Naive thymus-derived CD8-positive, alpha-beta T cell (primary cell): ENCODE data around the gene JUNB. TPM values are rescaled to one million over a fixed set of nuclear protein-coding genes. Genes with fewer than 3 reads are reported as not detected.
"Not testable (repeated sequence)": the region's sequence is repeated elsewhere in the genome, so short reads cannot be mapped to it uniquely, and the experiment has no call there.

Experiments used
- ATAC-seq, 2 donors: fragments of 150-1000 bp; cut with Tn5 transposase in 1 of 2; sonication (Bioruptor Pico), chemical (Tn5 transposase) in 1 of 2; 1 replicate in 1 of 2; 2 replicates in 1 of 2; pipeline ENCODE4 v1.10.0; 2021; ENCODE audit warnings: mild to moderate bottlenecking in 2 of 2, moderate library complexity in 2 of 2
- POLR2A ChIA-PET: fragments of 350-600 bp; sonication (Branson Sonifier 250); formaldehyde crosslinking; loops from one replicate; lab custom pipeline; 2021; ENCODE audit warnings: antibody characterized with exemption; lab: Charles Lee
- DNase-seq, 10 donors: peaks; one replicate each; pipeline versions ENCODE4 v3.0.0 to v3.0.0-alpha.2; 2020 to 2022
- H3K27ac Mint-ChIP-seq, 10 donors: one replicate each; pipeline ENCODE4 v1.8.0; 2020 to 2022; ENCODE audit warnings: mild to moderate bottlenecking in 10 of 10, mixed read lengths in 10 of 10, moderate library complexity in 4 of 10, inconsistent platforms in 1 of 10
- H3K27me3 Mint-ChIP-seq, 5 donors: one replicate each; pipeline ENCODE4 v1.8.0; 2021 to 2022; ENCODE audit warnings: mixed read lengths in 5 of 5
- H3K36me3 Mint-ChIP-seq, 3 donors: one replicate each; pipeline ENCODE4 v1.8.0; 2020 to 2022; ENCODE audit warnings: mixed read lengths in 3 of 3, mild to moderate bottlenecking in 2 of 3, inconsistent platforms in 1 of 3
- H3K4me1 Mint-ChIP-seq, 4 donors: one replicate each; pipeline ENCODE4 v1.8.0; 2021 to 2022; ENCODE audit warnings: mixed read lengths in 4 of 4
- H3K4me3 Mint-ChIP-seq, 10 donors: one replicate each; pipeline ENCODE4 v1.8.0; 2020 to 2022; ENCODE audit warnings: mild to moderate bottlenecking in 10 of 10, mixed read lengths in 10 of 10, moderate library complexity in 6 of 10, inconsistent platforms in 1 of 10
- H3K9me3 Mint-ChIP-seq, 9 donors: one replicate each; pipeline ENCODE4 v1.8.0; 2020 to 2022; ENCODE audit warnings: mixed read lengths in 9 of 9, mild to moderate bottlenecking in 3 of 9, inconsistent platforms in 1 of 9, moderate library complexity in 1 of 9
- polyA plus RNA-seq, 3 donors: library from polyadenylated mRNA; unstranded; fragments of 300-500 nt; fragmentation: Illumina TruSeq; gene quantifications; one replicate each; pipeline ENCODE4 v1.2.3, GENCODE V29; 2021
- total RNA-seq, 8 experiments: library from RNA in 2 of 8; stranded (reverse) in 2 of 8; gene quantifications; one replicate each; pipeline ENCODE4 v1.2.3 and lab custom pipeline; 2021 to 2026

JUNB gene
- total and polyA plus RNA-seq, 5 experiments from 2014 or later, result 99.1 to 1,468 (median 845) TPM

DNA sequence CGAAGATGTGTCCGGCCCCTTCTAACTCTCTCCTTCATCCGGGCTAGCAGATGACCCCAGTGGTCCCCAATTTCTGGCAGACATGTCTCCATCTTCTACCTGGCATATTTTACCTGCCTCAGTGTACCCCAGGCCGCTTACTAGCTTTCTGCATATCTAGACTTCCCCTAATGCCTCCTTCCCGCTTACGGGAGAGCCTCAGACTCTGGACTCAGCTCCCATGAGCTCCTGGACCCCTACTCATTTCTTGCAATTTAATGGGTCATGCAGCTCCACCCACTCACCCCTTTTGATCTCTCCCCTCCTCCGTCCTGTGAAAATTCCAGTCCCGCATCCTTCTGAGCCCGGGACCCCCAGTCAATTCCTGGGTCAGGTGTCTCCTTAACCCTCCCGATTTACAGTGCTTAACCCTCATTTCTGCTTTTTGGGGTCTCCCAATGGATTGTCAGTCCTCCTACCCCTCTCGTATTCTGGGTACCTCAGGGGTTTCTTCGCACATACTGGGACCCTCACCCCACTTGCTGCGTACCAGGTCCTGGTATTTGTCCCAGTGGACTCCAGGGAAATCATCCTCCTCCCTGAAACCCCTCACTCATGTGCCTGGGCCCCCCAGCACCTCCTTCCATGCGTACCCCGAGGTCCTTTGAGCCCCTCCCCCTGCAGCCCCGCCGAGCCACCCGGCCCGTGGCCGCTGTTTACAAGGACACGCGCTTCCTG lies 500 bp upstream of the JUNB start:
- peak overlapping the region; percentile 97 to 100 (median 100) for H3K27ac Mint-ChIP-seq
- peak overlapping the region; percentile 91 to 99 (median 96) for H3K4me3 Mint-ChIP-seq
- POLR2A ChIA-PET, result interaction anchor here (0.6 to 14.5 kb wide), 22 partner anchors 11 to 538 kb away, joined by 3 to 1021 read pairs (median 5); partner anchors contain the start of genes CALR, DHPS, FBXW9 and GCDH
- no peak for DNase-seq
- peaks cover 1 to 7% (median 5%) of the 10 kb centered on the region in 3 donors for H3K36me3 Mint-ChIP-seq
- H3K27me3 Mint-ChIP-seq, result peaks cover 0 to 4% (median 0%) of the 10 kb centered on the region in 5 donors
- peaks cover 24 to 56% (median 42%) of the 10 kb centered on the region in 4 donors for H3K4me1 Mint-ChIP-seq
- peaks cover 0 to 4% (median 0%) of the 10 kb centered on the region in 9 donors for H3K9me3 Mint-ChIP-seq
- no peak for ATAC-seq

DNA sequence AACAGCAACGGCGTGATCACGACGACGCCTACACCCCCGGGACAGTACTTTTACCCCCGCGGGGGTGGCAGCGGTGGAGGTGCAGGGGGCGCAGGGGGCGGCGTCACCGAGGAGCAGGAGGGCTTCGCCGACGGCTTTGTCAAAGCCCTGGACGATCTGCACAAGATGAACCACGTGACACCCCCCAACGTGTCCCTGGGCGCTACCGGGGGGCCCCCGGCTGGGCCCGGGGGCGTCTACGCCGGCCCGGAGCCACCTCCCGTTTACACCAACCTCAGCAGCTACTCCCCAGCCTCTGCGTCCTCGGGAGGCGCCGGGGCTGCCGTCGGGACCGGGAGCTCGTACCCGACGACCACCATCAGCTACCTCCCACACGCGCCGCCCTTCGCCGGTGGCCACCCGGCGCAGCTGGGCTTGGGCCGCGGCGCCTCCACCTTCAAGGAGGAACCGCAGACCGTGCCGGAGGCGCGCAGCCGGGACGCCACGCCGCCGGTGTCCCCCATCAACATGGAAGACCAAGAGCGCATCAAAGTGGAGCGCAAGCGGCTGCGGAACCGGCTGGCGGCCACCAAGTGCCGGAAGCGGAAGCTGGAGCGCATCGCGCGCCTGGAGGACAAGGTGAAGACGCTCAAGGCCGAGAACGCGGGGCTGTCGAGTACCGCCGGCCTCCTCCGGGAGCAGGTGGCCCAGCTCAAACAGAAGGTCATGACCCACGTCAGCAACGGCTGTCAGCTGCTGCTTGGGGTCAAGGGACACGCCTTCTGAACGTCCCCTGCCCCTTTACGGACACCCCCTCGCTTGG lies 966 bp downstream of the JUNB start:
- H3K36me3 Mint-ChIP-seq, result peaks cover 1 to 14% (median 5%) of the 10 kb centered on the region in 3 donors
- DNase-seq, result peak; percentile 53 to 87 (median 72)
- peak overlapping the region; percentile 85 to 99 (median 96) for H3K4me3 Mint-ChIP-seq
- POLR2A ChIA-PET, result interaction anchor here (0.5 to 14.5 kb wide), 32 partner anchors 9 to 1726 kb away, joined by 3 to 1021 read pairs (median 5); partner anchors contain the start of genes CALR, DHPS, DNAJB1 and FBXW9
- peaks cover 0 to 4% (median 0%) of the 10 kb centered on the region in 5 donors for H3K27me3 Mint-ChIP-seq
- ATAC-seq, result no peak
- peaks cover 0 to 4% (median 0%) of the 10 kb centered on the region in 9 donors for H3K9me3 Mint-ChIP-seq
- peaks cover 32 to 57% (median 49%) of the 10 kb centered on the region in 4 donors for H3K4me1 Mint-ChIP-seq
- H3K27ac Mint-ChIP-seq, result peak overlapping the region; percentile 92 to 100 (median 100)

DNA sequence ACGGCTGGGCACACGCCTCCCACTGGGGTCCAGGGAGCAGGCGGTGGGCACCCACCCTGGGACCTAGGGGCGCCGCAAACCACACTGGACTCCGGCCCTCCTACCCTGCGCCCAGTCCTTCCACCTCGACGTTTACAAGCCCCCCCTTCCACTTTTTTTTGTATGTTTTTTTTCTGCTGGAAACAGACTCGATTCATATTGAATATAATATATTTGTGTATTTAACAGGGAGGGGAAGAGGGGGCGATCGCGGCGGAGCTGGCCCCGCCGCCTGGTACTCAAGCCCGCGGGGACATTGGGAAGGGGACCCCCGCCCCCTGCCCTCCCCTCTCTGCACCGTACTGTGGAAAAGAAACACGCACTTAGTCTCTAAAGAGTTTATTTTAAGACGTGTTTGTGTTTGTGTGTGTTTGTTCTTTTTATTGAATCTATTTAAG lies 1.6 kb downstream of the JUNB start:
- peak in 1 of 10 donors; percentile 62 for DNase-seq
- H3K27me3 Mint-ChIP-seq, result peaks cover 0 to 4% (median 0%) of the 10 kb centered on the region in 5 donors
- H3K9me3 Mint-ChIP-seq, result peaks cover 0 to 4% (median 0%) of the 10 kb centered on the region in 9 donors
- H3K4me1 Mint-ChIP-seq, result peaks cover 32 to 56% (median 47%) of the 10 kb centered on the region in 4 donors
- no peak for ATAC-seq
- H3K36me3 Mint-ChIP-seq, result peaks cover 1 to 15% (median 5%) of the 10 kb centered on the region in 3 donors
- POLR2A ChIA-PET, result interaction anchor here (0.5 to 14.5 kb wide), 20 partner anchors 9 to 1725 kb away, joined by 3 to 1021 read pairs (median 5); partner anchors contain the start of genes CALR, DHPS, DNAJB1 and FBXW9
- H3K27ac Mint-ChIP-seq, result peak overlapping the region; percentile 91 to 100 (median 100)
- H3K4me3 Mint-ChIP-seq, result peak overlapping the region; percentile 85 to 99 (median 96)

DNA sequence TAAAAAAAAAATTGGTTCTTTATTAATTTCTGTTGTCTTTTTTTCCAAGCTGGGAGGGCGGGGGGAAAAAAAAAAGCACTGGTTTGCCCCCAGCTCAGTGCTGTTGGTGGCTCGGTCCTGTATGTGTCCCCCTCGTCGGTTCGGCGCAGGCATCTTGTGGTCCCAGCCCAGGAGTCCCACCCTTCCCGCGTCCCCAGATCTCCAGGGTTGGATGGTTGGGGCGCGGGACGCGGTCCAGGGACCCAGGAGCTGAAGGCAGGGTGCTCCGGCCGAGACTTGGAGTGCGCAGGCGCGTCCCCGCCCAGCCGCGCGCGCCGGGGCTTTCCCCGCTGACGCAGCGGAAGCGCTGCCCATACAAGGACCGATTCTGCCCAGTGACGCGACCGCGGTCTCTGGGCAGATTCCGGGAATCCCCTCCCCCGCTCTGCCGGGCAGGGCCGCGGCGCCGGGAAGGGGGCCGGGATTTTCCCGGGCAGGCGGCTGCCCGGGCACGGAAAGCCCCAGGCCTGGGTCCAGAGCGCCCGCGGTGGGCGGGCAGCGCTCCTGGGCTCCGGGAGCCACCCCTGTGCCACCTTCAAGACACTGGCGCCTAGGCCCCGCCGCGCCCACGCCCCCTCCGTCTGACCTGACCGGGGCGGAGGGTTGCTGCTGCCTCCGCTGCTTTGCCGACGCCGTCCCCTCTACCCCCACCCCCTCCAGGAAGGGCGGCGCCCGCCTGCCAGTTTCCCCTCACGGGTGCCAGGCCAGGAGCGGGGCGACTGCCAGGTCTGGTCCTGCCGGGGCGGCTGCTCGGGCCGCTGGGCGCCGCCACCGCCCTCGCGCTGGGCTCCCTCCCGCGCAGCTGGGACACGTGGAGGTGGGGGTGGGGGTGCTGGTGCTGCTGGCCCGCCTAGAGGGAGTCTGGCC lies 2.3 kb downstream of the JUNB start:
- peaks cover 0 to 4% (median 0%) of the 10 kb centered on the region in 9 donors for H3K9me3 Mint-ChIP-seq
- H3K27me3 Mint-ChIP-seq, result peaks cover 0 to 4% (median 0%) of the 10 kb centered on the region in 5 donors
- ATAC-seq (peak; percentile 47 to 53), DNase-seq (peak; percentile 92 to 98 (median 96))
- peak overlapping the region; percentile 94 to 100 (median 100) for H3K27ac Mint-ChIP-seq
- peak overlapping the region; percentile 89 to 99 (median 96) for H3K4me3 Mint-ChIP-seq
- POLR2A ChIA-PET, result interaction anchor here (0.5 to 14.5 kb wide), 19 partner anchors 8 to 1725 kb away, joined by 3 to 1021 read pairs (median 5); partner anchors contain the start of genes CALR, DHPS, DNAJB1 and FBXW9
- peaks cover 1 to 16% (median 5%) of the 10 kb centered on the region in 3 donors for H3K36me3 Mint-ChIP-seq
- peaks cover 30 to 56% (median 43%) of the 10 kb centered on the region in 4 donors for H3K4me1 Mint-ChIP-seq

DNA sequence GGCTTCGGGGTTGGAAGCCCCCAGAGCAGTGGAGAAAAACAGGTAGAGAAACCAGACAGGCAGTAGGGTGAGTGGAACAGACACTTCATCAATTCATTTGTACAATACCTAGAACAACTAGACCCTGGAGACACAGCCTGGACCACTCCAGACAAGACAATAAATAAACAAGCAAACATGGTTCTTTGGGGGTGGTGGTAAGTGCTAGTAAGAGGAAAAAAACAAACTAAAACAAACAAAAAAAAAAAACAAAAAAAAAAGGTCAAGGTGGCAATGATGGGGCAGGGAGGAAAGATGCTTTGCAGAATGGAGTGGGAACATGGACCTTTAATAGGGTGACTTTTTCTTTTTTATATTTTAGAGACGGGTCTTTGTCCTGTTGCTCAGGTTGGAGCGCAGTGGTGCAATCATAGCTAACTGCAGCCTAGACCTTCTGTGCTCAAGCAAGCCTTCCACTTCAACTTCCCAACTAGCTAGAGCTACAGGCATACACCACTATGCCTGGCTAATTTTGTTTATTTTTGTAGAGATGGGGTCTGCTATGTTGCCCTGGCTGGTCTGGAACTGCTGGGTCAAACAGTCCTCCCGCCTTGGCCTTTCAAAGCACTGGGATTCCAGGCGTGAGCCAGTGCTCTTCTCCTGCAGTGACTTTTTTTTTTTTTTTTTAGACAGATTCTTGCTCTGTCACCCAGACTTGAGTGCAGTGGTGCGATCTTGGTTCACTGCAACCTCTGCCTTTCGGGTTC lies 3.1 kb downstream of the JUNB start:
- POLR2A ChIA-PET, result interaction anchor here (0.5 to 14.5 kb wide), 12 partner anchors 7 to 1921 kb away, joined by 3 to 1021 read pairs (median 4); partner anchors contain the start of genes HOOK2, PRDX2, RNASEH2A and THSD8
- peaks cover 1 to 25% (median 5%) of the 10 kb centered on the region in 3 donors for H3K36me3 Mint-ChIP-seq

DNA sequence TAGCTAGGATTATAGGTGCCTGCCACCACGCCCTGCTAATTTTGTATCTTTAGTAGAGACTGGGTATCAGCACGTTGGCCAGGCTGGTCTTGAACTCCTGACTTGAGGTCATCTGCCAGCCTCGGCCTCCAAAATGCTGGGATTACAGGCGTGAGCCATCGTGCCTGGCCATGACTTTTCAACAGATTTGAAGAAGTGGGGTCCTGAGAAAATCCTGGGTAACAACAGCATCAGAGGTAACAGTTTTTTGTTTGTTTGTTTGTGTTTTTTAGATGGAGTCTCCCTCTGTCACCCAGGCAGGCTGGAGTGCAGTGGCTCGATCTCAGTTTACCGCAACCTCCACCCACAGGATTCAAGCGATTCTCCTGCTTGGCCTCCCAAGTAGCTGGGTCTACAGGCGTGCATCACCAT lies 3.7 kb downstream of the JUNB start:
- peaks cover 0 to 4% (median 0%) of the 10 kb centered on the region in 9 donors for H3K9me3 Mint-ChIP-seq
- no peak for DNase-seq

More for the DNA sequence above, 3.1 kb downstream of the JUNB start:
- H3K9me3 Mint-ChIP-seq, result peaks cover 0 to 4% (median 0%) of the 10 kb centered on the region in 9 donors
- peak overlapping the region; percentile 94 to 99 (median 97) for H3K27ac Mint-ChIP-seq
- H3K27me3 Mint-ChIP-seq, result peaks cover 0 to 4% (median 0%) of the 10 kb centered on the region in 5 donors
- DNase-seq, result peak in 3 of 10 donors; percentile 37 to 52 (median 45)
- no peak for ATAC-seq
- peaks cover 25 to 49% (median 36%) of the 10 kb centered on the region in 4 donors for H3K4me1 Mint-ChIP-seq
- peak overlapping the region; percentile 64 to 99 (median 84) for H3K4me3 Mint-ChIP-seq

DNA sequence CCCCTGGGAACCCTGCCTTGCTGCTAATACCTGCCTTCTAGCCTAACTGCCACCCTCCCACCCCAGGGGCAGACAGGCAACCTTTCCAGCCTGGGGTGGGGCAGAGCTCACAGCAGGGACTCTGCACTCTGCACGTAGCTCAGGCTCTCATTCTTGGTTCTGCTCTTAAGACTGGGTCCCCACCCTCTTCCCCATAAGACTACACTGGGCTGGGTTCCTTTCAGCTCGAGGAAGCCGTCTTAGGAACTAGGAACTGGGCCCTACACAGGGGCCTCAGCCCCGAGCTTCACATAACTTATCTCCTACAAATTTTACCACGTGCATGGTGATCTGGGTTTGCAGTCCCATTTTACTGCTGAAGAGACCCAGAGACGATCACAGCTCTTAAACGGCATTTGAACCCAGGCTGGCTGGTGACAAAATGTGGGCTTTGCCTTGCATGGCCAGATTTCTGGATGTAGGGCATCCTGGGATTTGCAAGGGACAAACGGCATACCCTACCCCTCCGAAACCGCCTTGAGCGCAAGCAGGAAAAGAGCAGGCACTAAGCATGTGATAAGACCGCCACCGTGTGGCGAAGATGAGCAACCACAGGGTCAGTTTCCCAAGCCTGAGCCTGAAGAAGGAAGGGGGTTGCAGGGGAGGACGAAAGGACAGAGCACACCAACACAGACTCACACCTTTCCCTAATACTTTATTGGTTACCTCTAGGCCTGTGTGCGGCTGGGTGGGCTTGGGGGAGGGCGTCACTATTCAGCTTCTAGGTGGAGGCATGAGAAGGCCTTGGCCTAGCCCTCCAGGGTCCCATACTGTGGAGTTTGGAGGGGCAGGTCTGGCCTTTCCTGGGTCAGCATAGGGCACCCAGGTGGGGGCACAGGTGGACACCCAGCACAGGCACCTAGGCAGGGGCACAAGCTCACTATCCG lies 5.1 kb downstream of the JUNB start:
- peaks cover 19 to 45% (median 39%) of the 10 kb centered on the region in 4 donors for H3K4me1 Mint-ChIP-seq

More for the DNA sequence above, 3.7 kb downstream of the JUNB start:
- POLR2A ChIA-PET, result interaction anchor here (0.5 to 14.5 kb wide), 9 partner anchors 9 to 1921 kb away, joined by 3 to 1021 read pairs (median 5); partner anchors contain the start of genes HOOK2, RNASEH2A and TNPO2
- Mint-ChIP-seq H3K27me3 (peaks cover 0 to 4% (median 0%) of the 10 kb centered on the region in 5 donors), H3K27ac (peak overlapping the region; percentile 94 to 99 (median 97)), H3K4me3 (peak overlapping the region in 9 of 10 donors; percentile 10 to 99 (median 73)), H3K4me1 (peaks cover 25 to 47% (median 39%) of the 10 kb centered on the region in 4 donors), H3K36me3 (peaks cover 1 to 27% (median 5%) of the 10 kb centered on the region in 3 donors)
- ATAC-seq, result no peak

DNA sequence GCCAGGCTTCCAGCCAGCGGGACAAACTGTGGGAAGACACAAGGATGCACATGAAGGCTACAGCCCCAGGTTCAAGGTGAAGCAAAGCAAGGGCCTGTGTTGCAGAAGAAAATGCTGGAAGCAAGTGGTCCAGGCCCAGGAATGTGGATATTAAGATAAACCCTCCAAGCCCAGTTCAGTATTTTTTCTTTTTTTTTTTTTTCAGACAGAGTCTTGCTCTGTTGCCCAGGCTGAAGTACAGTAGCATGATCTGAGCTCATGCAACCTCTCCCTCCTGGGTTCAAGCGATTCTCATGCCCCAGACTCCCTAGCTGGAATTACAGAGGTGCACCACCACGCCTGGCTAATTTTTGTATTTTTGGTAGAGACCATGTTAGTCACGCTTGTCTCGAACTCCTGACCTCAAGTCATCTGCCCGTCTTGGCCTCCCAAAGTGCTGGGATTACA lies 5.9 kb downstream of the JUNB start:
- DNase-seq (no peak), ATAC-seq (no peak)
- H3K36me3 Mint-ChIP-seq, result peaks cover 1 to 27% (median 5%) of the 10 kb centered on the region in 3 donors
- H3K27ac Mint-ChIP-seq, result peak overlapping the region in 2 of 10 donors; percentile 4 to 96
- peaks cover 0 to 2% (median 0%) of the 10 kb centered on the region in 5 donors for H3K27me3 Mint-ChIP-seq
- no peak overlapping the region for H3K4me3 Mint-ChIP-seq
- POLR2A ChIA-PET, result interaction anchor here (1.0 to 14.5 kb wide), 3 partner anchors 9 to 38 kb away, joined by 5 to 1021 read pairs (median 15); partner anchors contain the start of genes HOOK2 and RNASEH2A
- peaks cover 20 to 47% (median 41%) of the 10 kb centered on the region in 4 donors for H3K4me1 Mint-ChIP-seq
- peaks cover 0 to 4% (median 0%) of the 10 kb centered on the region in 9 donors for H3K9me3 Mint-ChIP-seq

More for the DNA sequence above, 5.1 kb downstream of the JUNB start:
- peaks cover 1 to 27% (median 5%) of the 10 kb centered on the region in 3 donors for H3K36me3 Mint-ChIP-seq
- DNase-seq, result peak; percentile 58 to 86 (median 74)
- H3K4me3 Mint-ChIP-seq, result peak overlapping the region; percentile 61 to 88 (median 84)
- peaks cover 0 to 4% (median 0%) of the 10 kb centered on the region in 9 donors for H3K9me3 Mint-ChIP-seq
- H3K27ac Mint-ChIP-seq, result peak overlapping the region; percentile 90 to 98 (median 95)
- ATAC-seq, result no peak
- POLR2A ChIA-PET, result interaction anchor here (0.6 to 14.5 kb wide), 7 partner anchors 10 to 356 kb away, joined by 3 to 1021 read pairs (median 5); partner anchors contain the start of genes DHPS, HOOK2, RNASEH2A and TNPO2
- peaks cover 0 to 2% (median 0%) of the 10 kb centered on the region in 5 donors for H3K27me3 Mint-ChIP-seq

DNA sequence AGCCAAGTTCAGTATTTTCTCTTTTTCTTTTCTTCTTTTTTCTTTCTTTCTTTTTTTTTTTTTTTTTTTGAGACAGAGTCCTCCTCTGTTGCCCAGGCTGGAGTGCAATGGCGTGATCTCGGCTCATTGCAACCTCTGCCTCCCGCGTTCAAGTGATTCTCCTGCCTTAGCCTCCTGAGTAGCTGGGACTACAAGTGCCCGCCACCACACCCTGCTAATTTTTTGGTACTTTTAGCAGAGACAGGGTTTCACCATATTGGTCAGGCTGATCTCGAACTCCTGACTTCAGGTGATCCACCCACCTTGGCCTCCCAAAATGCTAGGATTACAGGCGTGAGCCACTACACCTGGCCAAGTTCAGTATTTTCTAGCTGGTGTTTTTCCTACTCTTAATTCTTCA lies 6.3 kb downstream of the JUNB start:
- not testable (repeated sequence) for H3K27me3 Mint-ChIP-seq, ATAC-seq, H3K4me3 Mint-ChIP-seq, H3K9me3 Mint-ChIP-seq, H3K27ac Mint-ChIP-seq, DNase-seq
- Mint-ChIP-seq H3K4me1 (peaks cover 24 to 50% (median 45%) of the 10 kb centered on the region in 4 donors), H3K36me3 (peaks cover 1 to 27% (median 5%) of the 10 kb centered on the region in 3 donors)
- POLR2A ChIA-PET, result interaction anchor here (0.6 to 14.5 kb wide), 4 partner anchors 9 to 115 kb away, joined by 4 to 1021 read pairs (median 10); partner anchors contain the start of genes HOOK2 and RNASEH2A
